Uterus (tissue), 4 donors: Measurements from ENCODE around the gene RD3L. TPM values are rescaled to one million over a fixed set of nuclear protein-coding genes. Genes with fewer than 3 reads are reported as not detected.

Experiments
- DNase-seq, 2 donors: peaks; one replicate each; pipeline ENCODE4 v3.0.0-alpha.2; 2019 to 2020
- H3K27ac ChIP-seq, 2 donors: fragments of 200-600 bp; sonication (generic); 1 replicate in 1 of 2; 2 replicates in 1 of 2; pipeline ENCODE4 v1.5.1; 2016 to 2018
- H3K27me3 ChIP-seq, 2 donors: fragments of 200-600 bp; sonication (generic); one replicate each; pipeline ENCODE4 v1.5.1; 2018 to 2019; ENCODE audit warnings: control low read depth in 1 of 2
- H3K36me3 ChIP-seq, 2 donors: fragments of 200-600 bp; sonication (generic); one replicate each; pipeline ENCODE4 v1.5.1; 2019; ENCODE audit warnings: control low read depth in 1 of 2
- H3K4me1 ChIP-seq, 2 donors: fragments of 200-600 bp; sonication (generic); one replicate each; pipeline ENCODE4 v1.5.1; 2018 to 2019; ENCODE audit warnings: control low read depth in 1 of 2
- H3K4me3 ChIP-seq, 2 donors: fragments of 200-600 bp; sonication (generic); 1 replicate in 1 of 2; 2 replicates in 1 of 2; pipeline ENCODE4 v1.5.1; 2018 to 2019; ENCODE audit warnings: mild to moderate bottlenecking in 1 of 2
- H3K9me3 ChIP-seq, 2 donors: fragments of 200-600 bp; sonication (generic); one replicate each; pipeline ENCODE4 v1.5.1; 2019; ENCODE audit warnings: control low read depth in 1 of 2
- CTCF ChIP-seq, 4 experiments: fragments of 200-600 bp in 2 of 4; fragments of 450-650 bp in 2 of 4; sonication (generic) in 2 of 4; IDR thresholded peaks; one replicate each; pipeline ENCODE4 v1.5.1; 2016 to 2019; ENCODE audit warnings: antibody characterized with exemption in 4 of 4, mild to moderate bottlenecking in 2 of 4, moderate library complexity in 1 of 4
- POLR2A ChIP-seq, 2 donors: fragments of 450-650 bp; IDR thresholded peaks; one replicate each; pipeline ENCODE4 v1.6.1; 2016; ENCODE audit warnings: antibody characterized with exemption in 2 of 2, mild to moderate bottlenecking in 1 of 2, moderate library complexity in 1 of 2
- intact Hi-C: fragments of 100-400 bp; cut with DNase I; formaldehyde crosslinking; loops from one replicate; pipeline ENCODE4 v1.15.1; 2023; ENCODE audit warnings: low total_unique reads
- total RNA-seq, 4 donors: library from RNA; depleted of rRNA in 3 of 4; stranded (reverse); fragments of >200 nt in 3 of 4; gene quantifications; one replicate each; pipeline versions ENCODE4 v1.1.0 to v1.2.4, GENCODE V29; 2014 to 2023
- donor health status: DM: yes; HTN: yes; CAD: no.

The RD3L gene
- total RNA-seq, 4 donors from 2014 or later: not detected

GRCh38 chr14:103891667-103892215 lies 50.6 kb downstream of the RD3L start:
- no peaks in the 10 kb centered on the region for H3K4me1 ChIP-seq
- intact Hi-C loops: no loop called here
- no peaks in the 10 kb centered on the region for H3K9me3 ChIP-seq
- no peak overlapping the region for H3K4me3 ChIP-seq
- DNase-seq: no peak
- H3K27ac ChIP-seq: no peak overlapping the region
- H3K36me3 ChIP-seq: no peaks in the 10 kb centered on the region
- TF ChIP-seq CTCF (IDR thresholded peaks at IDR 0.05) (no peak), POLR2A (IDR thresholded peaks at IDR 0.05) (no peak)
- H3K27me3 ChIP-seq: no peaks in the 10 kb centered on the region

GRCh38 chr14:103890821-103891666 lies 51.3 kb downstream of the RD3L start:
- H3K9me3 ChIP-seq: no peaks in the 10 kb centered on the region
- H3K27me3 ChIP-seq: no peaks in the 10 kb centered on the region
- intact Hi-C loops: no loop called here
- no peak for DNase-seq
- TF ChIP-seq POLR2A (IDR thresholded peaks at IDR 0.05) (no peak), CTCF (IDR thresholded peaks at IDR 0.05) (no peak)
- H3K36me3 ChIP-seq: no peaks in the 10 kb centered on the region
- no peaks in the 10 kb centered on the region for H3K4me1 ChIP-seq
- no peak overlapping the region for H3K4me3 ChIP-seq
- no peak overlapping the region for H3K27ac ChIP-seq

Other genes with a start within 250 kb of the RD3L start
- gene XRCC3, start 227.1 kb downstream of the RD3L start, total RNA-seq: 10 to 100 TPM in 1 of 4 donors, 1 to 10 TPM in 2, under 1 TPM in 1; 0.59 to 14.4 (median 5.2) TPM
- gene ZFYVE21, start 226.7 kb downstream of the RD3L start, total RNA-seq: 100 to 1,000 TPM in 2 of 4 donors, 10 to 100 TPM in 2; 73.2 to 276 (median 103) TPM
- gene PPP1R13B, start 95.0 kb downstream of the RD3L start, total RNA-seq: 10 to 100 TPM in 3 of 4 donors, 1 to 10 TPM in 1; 5.6 to 71.6 (median 18.2) TPM
- 1 to 10 TPM in 1 of 4 donors, under 1 TPM in 1, not detected in 2; 0.85 to 1.8 TPM for gene TDRD9, start 14.1 kb downstream of the RD3L start, total RNA-seq
- gene ASPG, start 143.2 kb upstream of the RD3L start, total RNA-seq: 10 to 100 TPM in 1 of 4 donors, under 1 TPM in 2, not detected in 1; 0.41 to 16.2 (median 0.51) TPM
- gene KIF26A, start 196.1 kb upstream of the RD3L start, total RNA-seq: 10 to 100 TPM in 1 of 4 donors, 1 to 10 TPM in 3; 4.1 to 10.5 (median 7.5) TPM